A549 (cell line): ENCODE measurements around the gene ARHGEF4. TPM values are rescaled to one million over a fixed set of nuclear protein-coding genes. Genes with fewer than 3 reads are reported as not detected.

Experiments used
- ATAC-seq, 2 experiments: fragments of 200-7000 bp in 1 of 2; fragments of >200 bp in 1 of 2; cut with Nextera tagmentation in 1 of 2; cut with Tn5 transposase in 1 of 2; 3 replicates each; pipeline versions ENCODE4 v1.8.0 to v1.9.1; 2018 to 2020; ENCODE audit warnings: mild to moderate bottlenecking in 1 of 2, moderate library complexity in 1 of 2
- CTCF ChIA-PET: fragments of 300-600 bp; sonication (Branson Sonifier 250); formaldehyde crosslinking; extraction: SDS; loops from one replicate; lab custom pipeline; 2021; ENCODE audit warnings: antibody characterized with exemption, inconsistent platforms; lab: Yijun Ruan, JAX
- POLR2A ChIA-PET: fragments of 350-600 bp; formaldehyde crosslinking; extraction: SDS; loops from one replicate; lab custom pipeline; 2021; ENCODE audit warnings: antibody characterized with exemption, inconsistent platforms; lab: Yijun Ruan, JAX
- DNase-seq, 2 experiments: peaks; one replicate each; pipeline versions ENCODE4 v3.0.0 to v3.0.0-alpha.2; 2011 to 2016; ENCODE audit warnings: low read depth in 1 of 2, low spot score in 1 of 2
- FAIRE-seq: peaks from 2 replicates; lab custom pipeline; 2011; peaks lifted over from hg19 to GRCh38; lab: Jason Lieb, UNC
- H3K27ac ChIP-seq, 2 experiments: fragments of >200 bp; sonication (Bioruptor Twin); formaldehyde crosslinking; 3 replicates each; pipeline ENCODE4 v1.5.1; 2016 to 2017
- H3K4me1 ChIP-seq: fragments of >200 bp; sonication (Bioruptor Twin); formaldehyde crosslinking; 3 replicates; pipeline ENCODE4 v1.6.1; 2016
- H3K4me2 ChIP-seq: fragments of >200 bp; sonication (Bioruptor Twin); formaldehyde crosslinking; 3 replicates; pipeline ENCODE4 v1.6.1; 2016
- H3K4me3 ChIP-seq: fragments of >200 bp; sonication (Bioruptor Twin); formaldehyde crosslinking; 3 replicates; pipeline ENCODE4 v1.5.1; 2016
- H3K9me3 ChIP-seq: fragments of >200 bp; sonication (Bioruptor Twin); formaldehyde crosslinking; 3 replicates; pipeline ENCODE4 v1.6.1; 2016
- ATOH8 ChIP-seq: fragments of 250-450 bp; sonication (Bioruptor Pico); IDR thresholded peaks from 2 replicates; pipeline ENCODE4 v1.5.0; 2020; ENCODE audit warnings: low read depth, mild to moderate bottlenecking, moderate library complexity
- CHD2 ChIP-seq: fragments of 150-350 bp; IDR thresholded peaks from 2 replicates; pipeline ENCODE4 v1.6.1; 2014; ENCODE audit warnings: low read length; ENCODE audit not compliant: partially characterized antibody
- CHD4 ChIP-seq: fragments of 200-600 bp; sonication (generic); IDR thresholded peaks from 2 replicates; pipeline ENCODE4 v1.6.1; 2016; ENCODE audit warnings: antibody characterized with exemption, mild to moderate bottlenecking, borderline replicate concordance
- CTCF ChIP-seq: fragments of >200 bp; sonication (Bioruptor Twin); formaldehyde crosslinking; IDR thresholded peaks from 3 replicates; pipeline ENCODE4 v1.5.1; 2016
- EHF ChIP-seq: fragments of 250-450 bp; sonication (Bioruptor Pico); IDR thresholded peaks from 2 replicates; pipeline ENCODE4 v1.5.0; 2020; ENCODE audit warnings: mild to moderate bottlenecking
- ELK1 ChIP-seq: fragments of 150-350 bp; IDR thresholded peaks from 2 replicates; pipeline ENCODE4 v1.6.1; 2014; ENCODE audit warnings: low read depth, mild to moderate bottlenecking, low read length
- FOSB ChIP-seq: fragments of 250-450 bp; sonication (Bioruptor Pico); IDR thresholded peaks from 2 replicates; pipeline ENCODE4 v1.5.0; 2020; ENCODE audit warnings: mild to moderate bottlenecking, moderate library complexity
- HMGXB4 ChIP-seq: fragments of 250-450 bp; sonication (Bioruptor Pico); IDR thresholded peaks from 2 replicates; pipeline ENCODE4 v1.5.0; 2021; ENCODE audit warnings: mild to moderate bottlenecking, moderate library complexity, borderline replicate concordance
- HOXA7 ChIP-seq: fragments of 250-450 bp; sonication (Bioruptor Pico); IDR thresholded peaks from 2 replicates; pipeline ENCODE4 v1.5.0; 2020; ENCODE audit warnings: mild to moderate bottlenecking, moderate library complexity
- HOXB13 ChIP-seq: fragments of 250-450 bp; sonication (Bioruptor Pico); IDR thresholded peaks from 2 replicates; pipeline ENCODE4 v1.5.0; 2020; ENCODE audit warnings: low read depth, mild to moderate bottlenecking, moderate library complexity
- KDM1A ChIP-seq: fragments of 200-600 bp; sonication (generic); IDR thresholded peaks from 2 replicates; pipeline ENCODE4 v1.6.1; 2016; ENCODE audit warnings: low read depth, mild to moderate bottlenecking
- PHF8 ChIP-seq: fragments of 200-600 bp; sonication (generic); IDR thresholded peaks from 2 replicates; pipeline ENCODE4 v1.6.1; 2016; ENCODE audit warnings: low read depth, mild to moderate bottlenecking, antibody characterized with exemption, moderate library complexity, borderline replicate concordance
- POLR2AphosphoS2 ChIP-seq: conservative IDR thresholded peaks from 2 replicates; pipeline ENCODE4 v1.6.1; 2012; ENCODE audit warnings: low read length, improper control_type of control experiment, inconsistent platforms
- RAD21 ChIP-seq, 2 experiments: fragments of >200 bp in 1 of 2; sonication (Bioruptor Twin) in 1 of 2; formaldehyde crosslinking in 1 of 2; IDR thresholded peaks in 1 of 2; conservative IDR thresholded peaks in 1 of 2; 2 replicates in 1 of 2; 3 replicates in 1 of 2; pipeline ENCODE4 v1.6.1; 2012 to 2018; ENCODE audit warnings: inconsistent platforms in 1 of 2
- RARB ChIP-seq: fragments of 250-450 bp; sonication (Bioruptor Pico); IDR thresholded peaks from 2 replicates; pipeline ENCODE4 v1.8.0; 2021; ENCODE audit warnings: mild to moderate bottlenecking, moderate library complexity
- RNF2 ChIP-seq: fragments of 200-600 bp; sonication (generic); IDR thresholded peaks from 2 replicates; pipeline ENCODE4 v1.6.1; 2016; ENCODE audit warnings: low read depth, mild to moderate bottlenecking, antibody characterized with exemption, moderate library complexity, borderline replicate concordance
- SMC3 ChIP-seq: fragments of >200 bp; sonication (Bioruptor Twin); formaldehyde crosslinking; IDR thresholded peaks from 3 replicates; pipeline ENCODE4 v1.6.1; 2018; ENCODE audit warnings: inconsistent platforms
- ZFP36 ChIP-seq: fragments of 450-650 bp; IDR thresholded peaks from 2 replicates; pipeline ENCODE4 v1.6.1; 2014; ENCODE audit warnings: borderline replicate concordance; ENCODE audit not compliant: partially characterized antibody
- ZSCAN20 ChIP-seq: fragments of 250-450 bp; sonication (Bioruptor Pico); IDR thresholded peaks from 2 replicates; pipeline ENCODE4 v1.8.0; 2022; ENCODE audit warnings: mild to moderate bottlenecking, moderate library complexity
- WGBS: methylation state at CpG from one replicate; pipeline ENCODE4 v1.1.6; 2017; ENCODE audit errors: missing lambda C conversion rate; 5-methylcytosine and 5-hydroxymethylcytosine counted together
- polyA plus RNA-seq, 4 experiments: library from polyadenylated mRNA; depleted of rRNA in 3 of 4; stranded (reverse); fragments of >200 nt; fragmentation: RNase III in 1 of 4; extraction: RNeasy Plus Mini Kit Qiagen cat#74134 plus additional on column Dnase treatment in 1 of 4; gene quantifications; 2 replicates in 3 of 4; 3 replicates in 1 of 4; pipeline ENCODE4 v1.2.3, GENCODE V29; 2011 to 2017

The ARHGEF4 gene
- polyA plus RNA-seq, 2 of the 4 experiments (the other 2 are of a cell fraction), result 1.00 to 2.1 TPM

GRCh38 chr2:130872741-130873125 lies 36.0 kb downstream of the ARHGEF4 start:
- Histone ChIP-seq H3K27ac (no peak overlapping the region), H3K4me1 (no peaks in the 10 kb centered on the region), H3K9me3 (no peaks in the 10 kb centered on the region), H3K4me2 (no peak overlapping the region), H3K4me3 (no peak overlapping the region)
- FAIRE-seq (no peak), ATAC-seq (no peak), DNase-seq (no peak)
- ChIA-PET CTCF (interaction anchor here (1.0 to 10.6 kb wide), 9 partner anchors 9 to 82 kb away, joined by 3 to 263 read pairs (median 6); no protein-coding TSS in a partner anchor), POLR2A (no interaction called here)
- WGBS, result 45% methylated on average over 5 of the region's 6 CpGs
- TF ChIP-seq KDM1A (no peak), POLR2AphosphoS2 (no peak), HOXB13 (CRISPR knock-in tag) (no peak), CHD4 (no peak), ELK1 (no peak), RARB (CRISPR knock-in tag) (no peak), CHD2 (no peak), ZFP36 (no peak), CTCF (no peak), FOSB (no peak), EHF (CRISPR knock-in tag) (no peak), HMGXB4 (CRISPR knock-in tag) (no peak), ATOH8 (CRISPR knock-in tag) (no peak), HOXA7 (CRISPR knock-in tag) (no peak), PHF8 (no peak)

GRCh38 chr2:130873700-130874346 lies 37.1 kb downstream of the ARHGEF4 start:
- no peak overlapping the region for H3K4me2 ChIP-seq
- H3K27ac ChIP-seq, result no peak overlapping the region
- ATAC-seq, result peak; percentile 88 to 93
- FAIRE-seq, result no peak
- H3K4me3 ChIP-seq, result no peak overlapping the region
- H3K4me1 ChIP-seq, result no peaks in the 10 kb centered on the region
- CTCF ChIA-PET, result interaction anchor here (0.8 to 10.6 kb wide), 32 partner anchors 8 to 180 kb away, joined by 3 to 263 read pairs (median 6); partner anchors contain the start of gene ARHGEF4
- no peaks in the 10 kb centered on the region for H3K9me3 ChIP-seq
- TF ChIP-seq ZSCAN20 (CRISPR knock-in tag), result no peak
- TF ChIP-seq CTCF, result peak; percentile 74
- peak; percentile 76 to 77 for TF ChIP-seq RAD21 (conservative IDR thresholded peaks at IDR 0.05 in 1 of 2, IDR thresholded peaks at IDR 0.05 in 1 of 2)
- TF ChIP-seq RNF2, result no peak
- peak; percentile 91 for TF ChIP-seq SMC3
- POLR2A ChIA-PET, result no interaction called here
- DNase-seq, result peak; percentile 61 to 75
- WGBS, result 27% methylated on average over 9 of the region's 9 CpGs
